GM21528 (cell line): ENCODE data around the gene CHI3L1.

Experiments
- ATAC-seq: cut with Tn5 transposase; IDR thresholded peaks from one replicate; pipeline ENCODE4 v1.9.1; 2021; ENCODE audit warnings: mild to moderate bottlenecking, moderate library complexity; ENCODE audit not compliant: unreplicated experiment, low FRiP score

CHI3L1 gene

DNA sequence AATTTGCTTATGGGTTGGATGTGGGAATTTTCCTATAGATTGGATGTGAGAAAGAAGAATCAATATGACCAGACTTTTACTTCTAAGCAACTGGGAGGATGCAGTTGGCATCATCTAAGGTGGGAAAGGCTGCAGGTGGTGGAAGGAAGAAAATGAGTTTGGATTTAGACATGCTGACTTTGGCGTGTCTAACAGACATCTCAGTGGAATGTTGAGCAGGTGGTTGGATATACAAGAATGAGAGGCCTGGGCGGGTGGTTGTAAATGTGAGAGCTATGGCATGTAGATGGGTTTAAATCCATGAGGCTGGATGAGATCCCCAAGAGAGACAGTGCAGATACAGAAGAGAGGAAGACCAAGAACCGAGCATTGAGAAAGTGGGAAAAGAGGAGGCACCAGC is 48.4 kb downstream of the CHI3L1 start:
- no peak for ATAC-seq

DNA sequence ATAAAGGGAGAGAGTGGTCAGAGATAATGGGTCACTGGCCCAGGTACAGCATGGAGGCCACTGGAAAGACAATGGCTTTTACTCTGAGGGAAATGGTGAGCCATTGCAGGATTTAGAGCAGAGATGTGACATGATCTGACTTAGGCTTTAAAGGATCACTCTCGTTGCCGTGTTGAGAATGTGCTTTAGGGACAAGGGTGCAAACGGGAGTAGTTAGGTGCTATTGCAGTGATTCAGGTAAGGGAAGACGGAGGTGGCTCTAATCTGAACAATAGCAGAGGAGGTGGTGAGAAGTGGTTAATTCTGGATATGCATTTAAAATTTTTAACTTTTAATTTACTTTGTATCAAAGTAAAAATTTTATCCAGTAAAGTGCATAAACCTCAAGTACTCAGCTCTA is 49.2 kb downstream of the CHI3L1 start:
- ATAC-seq = no peak

DNA sequence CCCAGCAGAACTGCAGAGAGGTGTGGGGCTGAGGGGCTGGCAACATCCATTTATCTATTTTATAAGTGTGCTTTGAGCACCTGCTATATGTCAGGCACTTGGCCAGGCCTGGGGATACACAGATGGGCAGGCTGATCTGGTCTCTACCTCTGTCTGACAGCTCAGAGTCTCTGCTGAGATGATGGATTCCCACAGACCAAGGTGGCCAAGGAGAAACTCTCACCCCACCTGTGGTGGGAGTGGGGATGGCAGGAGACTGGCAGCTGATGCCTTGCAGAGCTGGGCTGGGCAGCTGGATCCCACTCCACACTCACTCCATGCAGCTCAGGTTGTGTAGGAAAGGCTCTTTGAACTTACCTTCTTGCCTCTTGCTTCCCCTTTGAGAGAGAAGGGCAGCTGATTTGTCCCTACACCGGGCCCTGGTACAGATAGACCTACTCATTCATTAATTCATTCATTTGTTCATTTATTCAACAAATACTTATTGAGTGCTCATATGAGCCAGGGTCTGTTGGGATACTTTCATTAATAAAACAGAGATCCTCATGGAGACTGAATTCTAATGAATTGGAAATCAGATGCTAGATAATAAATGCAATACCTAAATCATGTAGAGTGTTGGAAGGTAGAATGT is 50.0 kb downstream of the CHI3L1 start:
- no peak for ATAC-seq

DNA sequence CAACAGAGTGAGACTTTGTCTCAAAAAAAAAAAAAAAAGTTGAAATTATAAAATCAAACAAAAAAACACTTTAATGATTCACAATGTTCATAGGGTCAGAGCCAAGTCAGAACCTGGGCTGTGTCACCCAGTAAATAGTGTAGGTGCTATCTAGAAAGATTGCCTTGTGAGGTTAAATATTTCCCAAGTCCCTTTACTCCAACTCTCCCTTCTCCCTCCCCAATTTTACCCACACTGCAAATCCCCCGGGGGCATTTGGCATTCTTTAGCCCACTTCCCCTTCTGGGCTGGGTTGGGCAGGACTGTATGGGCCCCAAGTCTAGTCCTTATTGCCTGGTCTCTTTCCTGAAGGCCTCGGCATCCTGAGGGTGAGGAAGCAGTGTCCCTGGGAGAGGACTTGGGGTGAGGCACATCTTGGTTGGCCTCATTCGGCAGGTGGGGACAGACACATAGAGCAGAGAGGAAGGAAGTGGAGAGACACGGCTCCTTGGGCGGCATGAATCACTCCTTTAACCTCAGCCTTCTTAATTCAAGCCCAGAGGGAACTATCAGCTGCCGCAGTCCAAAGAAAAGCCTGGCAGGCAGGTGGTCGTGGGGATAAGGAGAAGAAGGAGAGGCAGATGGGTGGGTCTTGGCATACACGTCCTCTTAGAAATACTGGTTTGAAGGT is 50.7 kb downstream of the CHI3L1 start:
- ATAC-seq = no peak

DNA sequence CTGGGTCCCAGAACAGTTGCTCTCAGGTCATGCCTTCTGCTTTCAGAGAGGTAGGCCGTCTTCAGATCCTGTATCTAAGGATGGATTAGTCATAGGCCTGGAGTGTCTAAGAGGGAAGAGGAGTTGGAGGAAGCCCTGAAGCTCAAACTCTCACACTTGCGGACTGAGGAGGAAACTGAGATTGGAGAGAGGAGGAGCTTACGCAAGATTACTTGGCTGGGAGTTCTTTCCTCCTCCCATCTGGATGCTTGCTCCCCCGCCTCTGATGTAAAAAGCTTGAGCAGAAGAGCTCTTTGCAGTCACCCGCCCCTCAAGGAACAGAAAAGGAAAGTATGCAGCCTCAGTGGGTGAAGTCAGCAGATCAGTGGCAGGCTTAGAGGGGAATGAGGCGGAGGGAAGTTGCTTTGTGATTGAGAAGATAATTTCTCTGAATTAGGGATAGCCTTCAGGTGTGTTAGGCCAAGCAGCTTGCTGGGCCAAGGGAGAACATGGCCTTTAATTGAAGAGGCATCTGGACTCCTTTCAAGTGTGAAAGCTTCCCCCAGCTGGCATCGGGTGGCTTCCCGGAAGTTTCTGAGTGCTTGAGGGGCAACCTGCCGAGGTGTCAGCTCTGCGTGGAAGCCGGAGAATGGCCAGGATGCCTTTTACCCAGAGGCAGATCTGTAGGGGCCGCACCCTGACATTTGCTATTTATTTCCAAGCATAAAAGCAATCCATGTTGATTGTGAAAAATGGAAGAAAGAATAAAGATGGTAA is 52.4 kb downstream of the CHI3L1 start:
- no peak for ATAC-seq

DNA sequence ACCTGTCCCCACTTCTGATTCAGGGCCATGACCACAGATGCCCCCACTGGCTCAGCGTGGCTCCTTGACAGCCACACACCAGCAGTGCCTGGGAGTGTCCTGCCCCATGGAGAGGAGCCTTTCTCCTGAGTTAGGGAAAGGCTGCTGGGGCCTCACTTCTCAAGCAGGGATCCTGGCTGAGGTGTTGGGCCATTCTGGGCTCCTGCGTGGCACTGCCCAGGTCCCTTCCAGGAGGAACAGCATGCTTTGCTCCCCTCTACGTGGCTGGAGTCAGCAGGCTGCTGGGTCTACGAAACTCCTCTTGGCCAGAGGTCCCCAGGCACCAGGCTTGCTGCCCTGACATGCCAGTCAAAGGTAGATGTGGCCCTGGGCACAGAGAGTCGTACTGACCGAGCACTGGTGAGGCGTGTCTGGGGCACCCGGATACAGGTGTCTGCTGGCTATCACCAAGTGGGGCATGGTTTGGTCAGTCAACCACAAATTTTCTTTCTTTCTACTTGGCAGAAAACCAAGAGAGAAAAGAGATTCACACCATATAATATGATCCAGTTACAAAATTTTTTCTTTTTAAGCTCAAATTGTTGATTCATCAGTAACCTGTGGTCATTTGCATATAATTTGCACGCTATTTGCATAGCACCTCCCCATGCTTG is 54.8 kb downstream of the CHI3L1 start:
- no peak for ATAC-seq

DNA sequence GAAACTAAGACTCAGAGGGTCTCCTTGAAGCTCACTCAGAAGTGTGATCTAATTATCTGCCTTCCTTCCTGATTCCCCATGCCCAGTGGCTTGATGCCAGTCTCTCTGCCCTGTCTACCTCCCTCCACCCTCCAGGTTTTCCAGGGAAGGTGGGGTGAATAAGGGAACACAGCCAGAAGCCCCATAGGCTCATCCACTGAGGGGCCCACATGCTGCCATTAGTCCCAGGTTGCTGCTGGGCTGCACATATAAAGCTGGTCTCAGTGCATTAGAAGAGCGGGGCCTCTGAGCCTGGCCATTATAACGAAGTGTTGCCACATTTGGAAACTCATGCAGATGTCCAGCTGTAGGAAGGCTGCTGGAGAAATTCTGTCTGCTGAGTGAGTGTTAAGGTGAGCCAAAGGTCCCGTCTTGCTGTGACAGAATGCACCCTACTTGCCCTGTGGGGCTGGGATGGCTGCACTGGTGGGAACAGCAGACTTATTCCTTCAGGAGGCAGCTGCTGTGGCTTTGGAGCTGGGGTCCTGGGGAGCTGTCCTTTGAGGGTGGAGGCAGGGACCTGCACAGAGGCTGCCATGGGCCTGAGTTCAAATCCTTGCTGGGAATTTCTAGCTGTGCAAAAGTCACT is 56.0 kb downstream of the CHI3L1 start:
- ATAC-seq = no peak

DNA sequence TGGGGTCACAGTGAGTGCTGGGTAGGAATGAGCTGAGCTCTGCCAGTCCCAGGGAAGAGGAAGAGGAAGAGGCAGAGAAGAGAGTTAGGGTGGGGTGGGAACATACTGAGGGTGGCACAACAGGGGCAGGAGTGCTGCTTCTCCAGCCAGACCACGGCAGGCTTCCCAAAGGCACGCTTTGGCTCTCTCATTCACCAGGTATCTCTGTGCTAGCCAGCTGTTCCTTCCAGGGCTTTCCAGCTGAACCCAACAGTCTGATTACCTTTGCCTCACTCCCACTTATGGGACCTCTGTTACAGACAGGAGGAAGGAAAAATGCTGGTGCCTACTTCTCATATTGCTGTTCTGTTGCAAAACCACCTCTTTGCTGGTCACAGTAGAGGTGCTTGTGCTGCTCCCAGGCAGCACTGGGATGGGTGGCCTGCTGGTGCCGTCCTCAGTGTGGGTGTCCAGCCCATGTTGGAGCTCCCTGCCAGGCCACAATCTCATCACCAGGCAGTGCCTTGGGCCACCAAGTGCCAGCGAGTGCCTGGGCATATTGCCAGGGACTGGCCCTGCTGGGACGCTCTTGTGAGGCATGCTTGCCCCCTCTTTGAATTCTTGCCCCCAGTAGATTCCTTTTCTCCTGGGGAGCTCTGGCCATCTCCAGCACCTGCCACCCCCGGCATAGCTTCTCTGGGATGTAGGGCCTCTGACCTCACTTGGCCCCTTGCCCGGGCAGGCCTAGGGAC is 56.8 kb downstream of the CHI3L1 start:
- no peak for ATAC-seq
